GM23248 (cell line): ENCODE results near the gene PPBP. TPM values are rescaled to one million over a fixed set of nuclear protein-coding genes. Genes with fewer than 3 reads are reported as not detected.

Source experiments
- DNase-seq: peaks from one replicate; pipeline ENCODE4 v3.0.0-alpha.2; 2015
- H2AFZ ChIP-seq: fragments of 200-600 bp; sonication (generic); 2 replicates; pipeline ENCODE4 v1.6.1; 2016; ENCODE audit warnings: antibody characterized with exemption
- H3F3A ChIP-seq: fragments of 200-600 bp; sonication (generic); 2 replicates; pipeline ENCODE4 v1.6.1; 2016; ENCODE audit warnings: mild to moderate bottlenecking, antibody characterized with exemption, mixed run types; ENCODE audit not compliant: insufficient read depth
- H3K27ac ChIP-seq: fragments of 200-600 bp; sonication (generic); 2 replicates; pipeline ENCODE4 v1.5.1; 2016; ENCODE audit warnings: mild to moderate bottlenecking
- H3K27me3 ChIP-seq: fragments of 200-600 bp; sonication (generic); replicated peaks from 2 replicates; pipeline ENCODE4 v1.6.1; 2016; ENCODE audit warnings: mild to moderate bottlenecking; ENCODE audit not compliant: insufficient read depth
- H3K36me3 ChIP-seq: fragments of 200-600 bp; sonication (generic); 2 replicates; pipeline ENCODE4 v1.6.1; 2016; ENCODE audit warnings: low read depth, mild to moderate bottlenecking
- H3K4me1 ChIP-seq: fragments of 200-600 bp; sonication (generic); 2 replicates; pipeline ENCODE4 v1.6.1; 2016; ENCODE audit warnings: mild to moderate bottlenecking; ENCODE audit not compliant: insufficient read depth
- H3K4me2 ChIP-seq: fragments of 200-600 bp; sonication (generic); one replicate; pipeline ENCODE4 v1.6.1; 2016; ENCODE audit warnings: mild to moderate bottlenecking; ENCODE audit not compliant: unreplicated experiment
- H3K4me3 ChIP-seq: fragments of 200-600 bp; sonication (generic); 2 replicates; pipeline ENCODE4 v1.5.1; 2016; ENCODE audit warnings: mild to moderate bottlenecking
- H3K79me2 ChIP-seq: fragments of 200-600 bp; sonication (generic); 2 replicates; pipeline ENCODE4 v1.6.1; 2016; ENCODE audit warnings: mild to moderate bottlenecking; ENCODE audit not compliant: insufficient read depth
- H3K9ac ChIP-seq: fragments of 200-600 bp; sonication (generic); 2 replicates; pipeline ENCODE4 v1.6.1; 2016; ENCODE audit warnings: mild to moderate bottlenecking
- H3K9me2 ChIP-seq: fragments of 200-600 bp; sonication (generic); 2 replicates; pipeline ENCODE4 v1.6.1; 2016; ENCODE audit warnings: mixed run types, mild to moderate bottlenecking, moderate library complexity; ENCODE audit not compliant: insufficient read depth
- H3K9me3 ChIP-seq: fragments of 200-600 bp; sonication (generic); one replicate; pipeline ENCODE4 v1.6.1; 2017; ENCODE audit warnings: low read depth
- H4K20me1 ChIP-seq: fragments of 200-600 bp; sonication (generic); 2 replicates; pipeline ENCODE4 v1.6.0; 2016; ENCODE audit not compliant: insufficient read depth
- EZH2 ChIP-seq: fragments of 200-600 bp; sonication (generic); IDR thresholded peaks from 2 replicates; pipeline ENCODE4 v1.6.1; 2018; ENCODE audit warnings: antibody characterized with exemption, mild to moderate bottlenecking; ENCODE audit not compliant: insufficient read depth, poor library complexity, severe bottlenecking
- EZH2phosphoT487 ChIP-seq: fragments of 200-600 bp; sonication (generic); IDR thresholded peaks from 2 replicates; pipeline ENCODE4 v1.6.1; 2018; ENCODE audit warnings: antibody characterized with exemption, moderate library complexity, mild to moderate bottlenecking, low read depth; ENCODE audit not compliant: insufficient read depth
- whole genome bisulfite sequencing, 2 experiments: methylation state at CpG; one replicate each; pipeline ENCODE4 v1.1.6; 2015 to 2017; ENCODE audit warnings: low lambda C conversion rate in 2 of 2, low coverage in 1 of 2; ENCODE audit errors: missing lambda C conversion rate in 2 of 2; 5-methylcytosine and 5-hydroxymethylcytosine counted together
- in situ Hi-C: fragments of 300-500 bp; cut with MboI; formaldehyde crosslinking; loops from 2 replicates; pipeline ENCODE4 v1.15.0; 2020
- polyA plus RNA-seq: library from polyadenylated mRNA; unstranded; fragments of >200 nt; fragmentation: Nextera tagmentation; extraction: Ambion mirVana; gene quantifications from 2 replicates; pipeline ENCODE4 v1.2.1, GENCODE V29; 2016
- total RNA-seq: library from RNA; depleted of rRNA; stranded (reverse); fragments of >200 nt; shearing (Covaris generic); gene quantifications from 2 replicates; pipeline ENCODE4 v1.2.3, GENCODE V29; 2014; rRNA removed

PPBP gene, protein sequence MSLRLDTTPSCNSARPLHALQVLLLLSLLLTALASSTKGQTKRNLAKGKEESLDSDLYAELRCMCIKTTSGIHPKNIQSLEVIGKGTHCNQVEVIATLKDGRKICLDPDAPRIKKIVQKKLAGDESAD
- total RNA-seq, result not detected in 2 replicates
- not detected in 2 replicates for polyA plus RNA-seq

GRCh38 chr4:73988061-73988460, at the start of gene PPBP:
PPBP (minus strand) TSS chr4:73988190; CDS start chr4:73988103, 87 bp downstream.
- Histone ChIP-seq H3K27me3 (no peaks in the 10 kb centered on the region), H3K36me3 (no peaks in the 10 kb centered on the region), H4K20me1 (no peaks in the 10 kb centered on the region), H3K79me2 (no peaks in the 10 kb centered on the region), H3F3A (no peaks in the 10 kb centered on the region), H3K9ac (no peak within 1 kb of the TSS), H3K4me2 (no peak within 1 kb of the TSS), H3K9me3 (no peaks in the 10 kb centered on the region), H3K4me3 (no peak within 1 kb of the TSS), H3K4me1 (no peaks in the 10 kb centered on the region), H3K27ac (no peak within 1 kb of the TSS), H3K9me2 (no peaks in the 10 kb centered on the region), H2AFZ (no peak within 1 kb of the TSS)
- in situ Hi-C loops, result no loop called here
- TF ChIP-seq EZH2 (no peak), EZH2phosphoT487 (no peak)
- DNase-seq, result no peak
- 76 to 81% methylated on average over 2 of the region's 2 CpGs for WGBS, 2 experiments

- peak overlapping the region; percentile 95 for H3K4me2 ChIP-seq
- DNase-seq, result no peak
- H3K9ac ChIP-seq, result peak overlapping the region; percentile 83
- H3K9me2 ChIP-seq, result no peaks in the 10 kb centered on the region
- H3K27ac ChIP-seq, result no peak overlapping the region
- TF ChIP-seq EZH2 (no peak), EZH2phosphoT487 (no peak)
- H3K9me3 ChIP-seq, result no peaks in the 10 kb centered on the region
- in situ Hi-C loops, result no loop called here
- H3K4me1 ChIP-seq, result peaks cover 18% of the 10 kb centered on the region
- peak overlapping the region; percentile 98 for H2AFZ ChIP-seq
- no peaks in the 10 kb centered on the region for H3K36me3 ChIP-seq
- H3K4me3 ChIP-seq, result peak overlapping the region; percentile 95
- H3K27me3 ChIP-seq, result no peaks in the 10 kb centered on the region
- no peaks in the 10 kb centered on the region for H4K20me1 ChIP-seq
- peaks cover 17% of the 10 kb centered on the region; the same call in 1 of the 2 replicates for H3F3A ChIP-seq
- 46 to 52% methylated on average over 4 of the region's 4 CpGs for WGBS, 2 experiments
- no peaks in the 10 kb centered on the region for H3K79me2 ChIP-seq
Observed at GRCh38 chr4:74037076-74037955, 49.3 kb upstream of the PPBP start.

- Histone ChIP-seq H3K4me2 (peak overlapping the region; percentile 33), H3F3A (peaks cover 17% of the 10 kb centered on the region; the same call in 1 of the 2 replicates), H3K9me2 (no peaks in the 10 kb centered on the region), H3K4me1 (peaks cover 23% of the 10 kb centered on the region), H3K4me3 (no peak overlapping the region), H3K9ac (no peak overlapping the region), H3K36me3 (no peaks in the 10 kb centered on the region), H3K27ac (peak overlapping the region; percentile 23), H3K27me3 (no peaks in the 10 kb centered on the region), H3K79me2 (no peaks in the 10 kb centered on the region), H2AFZ (no peak overlapping the region), H4K20me1 (no peaks in the 10 kb centered on the region), H3K9me3 (no peaks in the 10 kb centered on the region)
- peak; percentile 72 for DNase-seq
- TF ChIP-seq EZH2 (no peak), EZH2phosphoT487 (no peak)
- in situ Hi-C loops, result no loop called here
Observed at GRCh38 chr4:74033739-74034138, 45.7 kb upstream of the PPBP start.

DNA sequence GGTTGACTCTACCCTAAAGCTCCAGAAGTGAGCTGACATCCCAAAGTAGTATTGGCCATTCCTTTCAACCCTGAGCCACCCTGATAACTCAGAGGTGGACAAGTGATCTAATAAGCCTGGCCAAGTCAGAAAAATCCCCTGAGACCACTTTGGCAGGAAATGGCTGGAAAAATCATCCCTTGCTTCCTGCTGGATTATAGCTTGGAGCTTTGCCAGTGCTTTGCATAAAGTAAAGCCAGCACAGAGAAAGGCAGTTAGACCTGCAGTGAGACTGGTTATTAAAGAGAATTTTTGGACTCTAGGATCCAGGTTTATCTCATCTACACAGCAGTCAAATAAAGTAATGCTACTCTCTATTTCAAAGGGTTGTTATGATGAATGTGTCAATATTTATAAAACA, 44.1 kb upstream of the PPBP start:
- H3K9me2 ChIP-seq, result no peaks in the 10 kb centered on the region
- no peak overlapping the region for H3K27ac ChIP-seq
- peak; percentile 39 for DNase-seq
- in situ Hi-C loops, result no loop called here
- peaks cover 18% of the 10 kb centered on the region for H3K4me1 ChIP-seq
- no peak overlapping the region for H3K9ac ChIP-seq
- H4K20me1 ChIP-seq, result no peaks in the 10 kb centered on the region
- H3K36me3 ChIP-seq, result no peaks in the 10 kb centered on the region
- no peak overlapping the region for H3K4me2 ChIP-seq
- no peaks in the 10 kb centered on the region for H3K9me3 ChIP-seq
- H3K27me3 ChIP-seq, result no peaks in the 10 kb centered on the region
- H3K79me2 ChIP-seq, result no peaks in the 10 kb centered on the region
- H2AFZ ChIP-seq, result no peak overlapping the region
- no peak for TF ChIP-seq EZH2
- peaks cover 17% of the 10 kb centered on the region; the same call in 1 of the 2 replicates for H3F3A ChIP-seq
- H3K4me3 ChIP-seq, result no peak overlapping the region
